Type B pancreatic cell (in vitro differentiated cells): ENCODE measurements around the gene MRPL42. TPM values are rescaled to one million over a fixed set of nuclear protein-coding genes. Genes with fewer than 3 reads are reported as not detected.
"Not testable (repeated sequence)": the region's sequence is repeated elsewhere in the genome, so short reads cannot be mapped to it uniquely, and the experiment has no call there.

ENCODE experiments used
- DNase-seq: peaks from one replicate; pipeline ENCODE4 v3.0.0; 2021; ENCODE audit warnings: mixed read lengths; ENCODE audit not compliant: unreplicated experiment; ENCODE audit errors: extremely low spot score
- H3K27ac Mint-ChIP-seq: 2 replicates; pipeline ENCODE4 v1.8.0; 2021; ENCODE audit warnings: mild to moderate bottlenecking, mixed read lengths
- H3K27me3 Mint-ChIP-seq: 2 replicates; pipeline ENCODE4 v1.8.0; 2021; ENCODE audit warnings: mixed read lengths
- H3K36me3 Mint-ChIP-seq: 2 replicates; pipeline ENCODE4 v1.8.0; 2021; ENCODE audit warnings: mixed read lengths
- H3K4me1 Mint-ChIP-seq: one replicate; pipeline ENCODE4 v1.8.0; 2021; ENCODE audit warnings: mixed read lengths; ENCODE audit not compliant: unreplicated experiment
- H3K4me3 Mint-ChIP-seq: 2 replicates; pipeline ENCODE4 v1.8.0; 2021; ENCODE audit warnings: mild to moderate bottlenecking, mixed read lengths
- H3K9me3 Mint-ChIP-seq: 2 replicates; pipeline ENCODE4 v1.8.0; 2021; ENCODE audit warnings: mixed read lengths
- CTCF ChIP-seq: fragments of 200-600 bp; sonication (generic); conservative IDR thresholded peaks from 2 replicates; pipeline ENCODE4 v1.5.0; 2021; ENCODE audit warnings: antibody characterized with exemption, mild to moderate bottlenecking
- total RNA-seq: library from RNA; stranded (reverse); gene quantifications from 2 replicates; pipeline ENCODE4 v1.2.1, GENCODE V29; 2021; ENCODE audit warnings: low replicate concordance

MRPL42 gene
- total RNA-seq, 1 donor from 2014 or later = 84.7 TPM

GRCh38 chr12:93494096-93494495, 26.8 kb downstream of the MRPL42 start:
- Mint-ChIP-seq H3K4me3 (no peak overlapping the region), H3K36me3 (peaks cover 30% of the 10 kb centered on the region), H3K27ac (no peak overlapping the region), H3K27me3 (no peaks in the 10 kb centered on the region), H3K9me3 (no peaks in the 10 kb centered on the region), H3K4me1 (no peaks in the 10 kb centered on the region)
- TF ChIP-seq CTCF = no peak
- DNase-seq = no peak

- no peaks in the 10 kb centered on the region for H3K9me3 Mint-ChIP-seq
- no peak overlapping the region for H3K27ac Mint-ChIP-seq
- DNase-seq = no peak
- H3K27me3 Mint-ChIP-seq = no peaks in the 10 kb centered on the region
- TF ChIP-seq CTCF = no peak
- no peak overlapping the region for H3K4me3 Mint-ChIP-seq
- no peaks in the 10 kb centered on the region for H3K4me1 Mint-ChIP-seq
- H3K36me3 Mint-ChIP-seq = peaks cover 15% of the 10 kb centered on the region
These were observed 30.1 kb downstream of the MRPL42 start for GRCh38 chr12:93497456-93497855.

DNA sequence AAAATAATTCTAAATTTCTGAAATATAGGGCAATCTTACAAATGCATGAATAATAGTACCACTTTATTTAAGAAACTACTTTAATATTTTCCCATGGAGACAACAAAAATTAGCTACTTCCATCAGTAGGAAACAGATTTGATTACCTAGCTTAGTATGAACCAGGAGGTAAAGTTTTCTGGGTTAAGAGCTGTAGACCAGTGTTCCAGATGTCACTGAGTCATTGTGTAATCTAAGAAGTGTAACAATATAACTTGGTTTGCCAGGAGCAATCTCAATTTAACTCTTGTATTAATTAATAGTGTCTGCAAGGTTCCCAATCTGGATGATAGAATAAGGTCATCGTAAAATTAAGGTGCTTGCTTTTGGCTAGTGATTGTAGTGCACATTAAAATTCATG, 31.5 kb downstream of the MRPL42 start:
- H3K27me3 Mint-ChIP-seq, H3K4me3 Mint-ChIP-seq, H3K9me3 Mint-ChIP-seq, DNase-seq, H3K4me1 Mint-ChIP-seq, H3K27ac Mint-ChIP-seq: not testable (repeated sequence)
- H3K36me3 Mint-ChIP-seq = peaks cover 20% of the 10 kb centered on the region

DNA sequence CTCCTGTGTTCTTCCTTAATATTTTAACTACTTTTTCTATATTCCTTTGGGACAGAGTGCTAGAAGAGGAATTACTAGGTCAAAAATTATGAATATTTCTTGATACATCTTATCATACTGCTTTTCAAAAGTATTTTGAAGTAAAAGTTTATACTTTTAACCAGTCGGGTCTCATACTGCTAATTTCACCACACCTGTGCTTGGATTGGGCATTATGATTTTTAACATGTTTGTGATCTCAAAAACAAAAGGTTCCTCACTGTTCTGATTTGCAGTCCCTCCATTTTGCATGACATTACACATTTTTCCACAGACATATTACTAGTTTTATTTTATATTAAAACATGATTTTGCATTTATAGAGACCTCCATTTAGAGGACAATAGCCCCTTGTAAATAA, 32.9 kb downstream of the MRPL42 start:
- H3K27ac Mint-ChIP-seq = no peak overlapping the region
- H3K4me1 Mint-ChIP-seq = peaks cover 4% of the 10 kb centered on the region
- H3K9me3 Mint-ChIP-seq = no peaks in the 10 kb centered on the region
- no peak for TF ChIP-seq CTCF
- H3K36me3 Mint-ChIP-seq = peaks cover 17% of the 10 kb centered on the region
- H3K27me3 Mint-ChIP-seq = no peaks in the 10 kb centered on the region
- H3K4me3 Mint-ChIP-seq = no peak overlapping the region
- DNase-seq = no peak

- TF ChIP-seq CTCF = no peak
- peaks cover 17% of the 10 kb centered on the region for H3K36me3 Mint-ChIP-seq
- H3K27me3 Mint-ChIP-seq = no peaks in the 10 kb centered on the region
- H3K4me1 Mint-ChIP-seq = peaks cover 4% of the 10 kb centered on the region
- no peak overlapping the region for H3K4me3 Mint-ChIP-seq
- DNase-seq = no peak
- no peaks in the 10 kb centered on the region for H3K9me3 Mint-ChIP-seq
- no peak overlapping the region for H3K27ac Mint-ChIP-seq
These were observed 33.4 kb downstream of the MRPL42 start for GRCh38 chr12:93500667-93501066.

DNA sequence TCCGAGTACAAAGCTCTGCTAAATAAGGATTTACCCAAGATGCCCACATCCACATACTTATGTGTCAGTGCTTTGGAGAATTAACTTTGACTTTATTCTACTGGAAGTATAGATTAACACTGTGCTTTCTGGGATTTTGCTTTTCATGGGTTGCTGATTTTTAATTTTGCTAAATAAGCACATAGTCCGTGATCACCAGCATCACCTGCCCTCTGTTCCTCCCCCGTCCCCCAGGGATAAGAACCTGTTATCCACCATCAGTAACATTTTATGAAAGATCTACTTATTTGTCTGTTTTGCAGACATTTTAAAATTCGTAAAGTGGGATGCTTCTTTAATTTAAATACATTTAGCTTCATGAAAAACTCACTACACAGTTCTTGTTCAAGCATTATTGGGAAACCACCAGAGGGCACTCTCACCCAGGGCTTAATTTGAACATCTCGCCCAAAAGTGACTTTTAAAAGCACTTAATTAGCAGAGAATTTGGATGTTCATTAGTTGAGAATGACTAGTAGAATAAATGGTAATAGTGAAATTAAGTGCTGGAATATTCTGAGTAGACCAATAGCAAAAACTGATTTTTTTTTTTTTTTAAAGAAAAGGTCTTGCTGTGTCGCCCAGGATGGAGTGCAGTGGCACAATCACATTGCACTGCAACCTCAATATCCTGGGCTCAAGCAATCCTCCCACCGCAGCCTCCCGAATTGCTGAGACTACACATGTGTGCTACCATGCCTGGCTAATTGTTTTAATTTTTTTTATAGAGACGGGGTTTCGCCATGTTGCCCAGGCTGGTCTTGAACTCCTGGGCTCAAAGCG, 35.7 kb downstream of the MRPL42 start:
- H3K36me3 Mint-ChIP-seq = peaks cover 8% of the 10 kb centered on the region
- H3K4me3 Mint-ChIP-seq = no peak overlapping the region
- H3K9me3 Mint-ChIP-seq = no peaks in the 10 kb centered on the region
- TF ChIP-seq CTCF = peak; percentile 94
- H3K27me3 Mint-ChIP-seq = no peaks in the 10 kb centered on the region
- DNase-seq = no peak
- H3K4me1 Mint-ChIP-seq = peaks cover 4% of the 10 kb centered on the region
- H3K27ac Mint-ChIP-seq = no peak overlapping the region
